NAMALWA (cell line): Measurements from ENCODE around the gene CAPS2.
A peak's percentile ranks its signal among the peaks of the same experiment; 100 is the strongest.

Experiments
- DNase-seq: peaks from one replicate; pipeline ENCODE4 v3.0.0-alpha.2; 2015; ENCODE audit warnings: low spot score

The CAPS2 gene

DNA sequence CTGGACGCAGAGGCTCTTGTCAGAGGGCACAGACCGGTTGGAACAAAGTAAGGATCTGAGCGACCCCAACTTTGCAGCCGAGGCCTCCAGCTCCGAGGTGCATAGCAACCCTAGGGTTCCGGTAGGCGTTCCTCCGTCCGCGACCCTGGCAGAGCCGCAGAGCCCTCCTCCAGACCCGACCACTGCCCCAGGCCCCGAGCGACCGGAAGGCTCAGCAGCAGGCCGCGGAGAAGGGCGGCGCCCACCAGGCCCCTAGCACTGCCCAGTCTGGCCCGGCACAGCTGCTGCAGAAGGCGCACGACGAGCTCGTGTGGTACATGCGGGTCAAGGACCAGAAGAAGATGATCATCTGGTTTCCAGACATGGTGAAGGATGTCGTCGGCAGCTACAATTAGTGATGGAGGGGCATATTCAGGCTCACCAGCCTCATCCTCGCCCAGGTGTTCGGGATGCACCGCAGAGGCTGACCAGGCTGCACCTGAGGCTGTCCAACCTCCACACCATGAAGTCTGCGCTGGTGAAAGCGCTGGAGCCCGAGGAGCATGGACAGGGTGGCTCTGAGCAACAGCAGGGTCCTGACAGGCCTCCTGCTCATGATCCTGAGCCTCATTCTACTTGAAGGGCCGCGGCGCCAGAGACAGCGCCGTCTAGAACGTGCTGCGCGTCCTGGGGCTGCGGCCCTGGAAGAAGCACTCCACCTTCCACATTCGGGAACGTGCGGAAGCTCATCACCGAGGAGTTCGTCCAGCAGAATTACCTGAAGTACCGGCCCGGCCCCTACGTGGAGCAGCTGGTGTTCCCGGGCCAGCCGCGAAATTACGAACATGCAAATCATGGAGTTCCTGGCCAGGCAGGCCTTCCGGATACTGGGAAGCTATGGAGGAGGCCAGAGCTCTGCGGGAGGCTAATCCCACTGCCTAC lies 24.5 kb downstream of the CAPS2 start:
- no peak for DNase-seq

DNA sequence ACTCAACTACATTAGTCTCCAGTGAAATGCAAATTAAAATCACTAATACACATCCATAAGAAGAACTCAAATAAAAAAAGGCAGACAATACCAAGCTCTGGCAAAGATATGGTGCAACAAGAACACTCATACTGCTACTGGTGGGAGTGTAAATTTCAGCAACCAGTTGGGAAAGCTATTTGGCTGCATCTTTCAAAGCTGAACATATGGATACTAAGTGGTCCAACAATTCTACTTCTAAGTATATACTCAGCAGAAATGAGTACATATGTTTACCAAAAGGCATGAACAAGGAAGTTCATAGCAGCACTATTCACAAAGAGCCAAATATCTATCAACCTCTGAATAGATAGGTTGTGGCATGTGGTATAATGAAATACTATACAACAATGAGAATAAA lies 27.3 kb downstream of the CAPS2 start:
- no peak for DNase-seq

DNA sequence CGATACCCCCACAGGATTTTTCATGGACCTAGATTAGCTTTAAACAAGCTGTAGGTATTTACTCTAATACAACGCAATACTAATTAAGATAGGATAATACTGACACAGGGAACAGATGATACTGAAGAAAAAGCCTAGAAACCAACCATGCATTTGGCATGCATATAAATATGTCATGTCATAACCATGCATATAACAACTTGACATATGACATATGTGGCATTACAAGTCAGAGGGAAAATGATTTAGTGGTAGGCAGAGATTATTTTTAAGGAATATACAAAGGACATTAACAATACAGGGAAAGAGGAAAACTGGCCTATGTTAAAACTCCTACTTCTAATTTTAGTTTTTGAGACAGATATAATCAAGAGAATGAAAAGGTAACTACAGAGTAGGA lies 27.9 kb downstream of the CAPS2 start:
- DNase-seq, result no peak

DNA sequence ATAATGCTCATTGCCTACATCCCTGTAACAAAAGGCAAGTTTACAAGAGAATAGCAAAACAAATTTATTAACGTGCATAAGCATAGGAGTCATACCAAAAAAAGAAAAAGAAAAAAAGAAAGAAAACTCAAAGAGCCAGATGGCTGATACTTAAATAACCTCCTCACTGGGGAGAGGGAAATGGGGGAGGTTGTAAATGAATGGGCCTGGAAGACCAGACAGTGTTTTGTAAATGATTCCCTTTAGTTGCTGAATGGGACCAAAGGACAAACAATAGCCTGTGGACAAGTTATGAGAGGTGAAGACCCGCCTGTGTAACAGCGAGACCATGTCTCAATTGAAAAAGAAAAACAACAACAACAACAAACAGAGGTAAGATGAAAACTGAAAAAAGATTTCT lies 35.3 kb downstream of the CAPS2 start:
- no peak for DNase-seq

DNA sequence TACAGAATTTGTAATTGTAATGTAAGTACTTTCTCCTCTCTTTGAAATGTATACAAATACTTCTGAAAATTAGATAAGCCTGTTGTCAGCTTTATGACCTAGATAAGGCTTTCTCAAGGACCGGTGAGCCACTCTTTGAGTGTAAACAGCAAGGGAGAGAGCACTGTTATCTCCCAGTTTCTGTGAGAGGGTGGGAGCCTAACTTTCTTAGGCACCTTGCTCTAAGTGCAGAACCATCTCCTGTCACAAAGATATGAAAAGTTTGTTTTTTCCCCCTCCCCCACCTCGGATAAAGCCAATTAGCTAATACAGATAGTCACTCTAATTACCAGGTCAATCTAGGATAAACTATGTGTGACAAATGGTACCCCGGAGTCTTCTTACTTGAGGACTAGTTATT lies 35.8 kb downstream of the CAPS2 start:
- DNase-seq, result no peak

DNA sequence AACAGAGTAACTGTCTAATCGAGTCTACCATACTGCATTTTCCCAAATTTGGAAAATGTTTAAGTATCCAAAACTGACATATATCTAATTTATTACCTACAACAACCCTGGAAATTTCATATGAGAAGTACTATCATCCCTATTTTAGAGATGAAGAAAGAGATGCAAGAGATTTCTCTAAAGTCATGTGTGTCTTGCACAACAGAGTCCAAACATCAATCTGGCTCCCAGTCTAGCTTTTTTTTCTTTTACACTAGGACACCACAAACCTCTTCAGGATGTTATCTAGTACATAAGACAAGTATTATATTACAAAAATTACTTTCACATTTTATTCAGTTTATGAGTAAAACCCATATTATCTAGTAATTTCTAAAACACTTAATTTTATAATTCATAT lies 39.1 kb downstream of the CAPS2 start:
- no peak for DNase-seq

DNA sequence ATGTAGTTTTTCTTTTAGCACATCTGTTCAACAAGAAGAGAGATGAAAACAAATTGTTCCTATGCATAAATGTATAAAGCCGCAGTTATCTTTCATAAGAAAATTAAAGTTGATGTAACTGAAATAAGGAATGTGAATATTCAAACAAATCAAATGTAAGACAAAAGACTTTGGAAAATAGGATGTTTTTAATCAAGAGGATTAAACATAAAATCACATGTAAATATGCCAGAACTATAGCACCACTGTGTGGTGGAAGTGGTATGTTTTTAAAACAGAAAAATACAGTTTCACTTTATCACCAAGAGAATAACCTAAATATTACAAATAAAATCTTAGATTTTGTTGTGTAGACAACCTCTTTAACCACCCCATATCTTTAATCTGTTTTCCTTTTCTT lies 40.4 kb downstream of the CAPS2 start:
- DNase-seq, result peak; percentile 13

DNA sequence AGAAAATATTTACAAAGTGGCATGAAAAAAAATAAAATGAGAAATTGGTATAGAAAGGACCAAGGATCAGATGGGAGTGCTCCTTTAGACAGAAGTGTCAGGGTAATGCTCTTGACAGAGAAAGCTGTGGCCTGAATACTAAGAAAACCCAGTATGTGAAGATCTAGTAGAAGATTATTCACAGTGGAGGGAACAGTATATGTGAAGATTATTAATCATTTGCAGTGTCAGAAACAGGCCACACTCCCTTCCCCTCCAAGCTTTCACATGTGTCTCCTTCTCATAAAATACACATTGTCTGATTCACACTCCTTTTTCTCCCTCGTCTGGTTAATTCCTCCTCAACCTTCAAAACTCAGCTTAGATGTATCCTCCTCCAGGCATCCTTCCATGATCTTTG lies 41.3 kb downstream of the CAPS2 start:
- DNase-seq, result no peak

DNA sequence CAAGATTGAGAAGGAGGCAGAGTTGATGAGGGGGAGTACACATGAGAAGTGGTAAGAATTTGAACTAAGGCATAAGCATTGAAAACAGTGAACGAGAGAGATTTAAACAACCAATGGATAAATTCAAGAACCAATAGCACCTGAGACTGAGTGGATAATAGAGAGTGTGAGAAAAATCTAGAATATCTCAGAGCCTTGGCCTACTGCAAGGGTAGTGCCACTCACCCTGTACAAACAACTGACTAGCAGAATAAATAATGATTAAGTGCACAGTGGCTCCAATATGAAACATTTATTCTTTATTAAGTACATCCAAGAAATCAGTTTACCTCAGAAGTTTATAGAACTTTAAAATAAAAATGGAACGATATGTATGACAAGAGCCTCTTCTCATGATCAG lies 54.4 kb downstream of the CAPS2 start:
- no peak for DNase-seq

DNA sequence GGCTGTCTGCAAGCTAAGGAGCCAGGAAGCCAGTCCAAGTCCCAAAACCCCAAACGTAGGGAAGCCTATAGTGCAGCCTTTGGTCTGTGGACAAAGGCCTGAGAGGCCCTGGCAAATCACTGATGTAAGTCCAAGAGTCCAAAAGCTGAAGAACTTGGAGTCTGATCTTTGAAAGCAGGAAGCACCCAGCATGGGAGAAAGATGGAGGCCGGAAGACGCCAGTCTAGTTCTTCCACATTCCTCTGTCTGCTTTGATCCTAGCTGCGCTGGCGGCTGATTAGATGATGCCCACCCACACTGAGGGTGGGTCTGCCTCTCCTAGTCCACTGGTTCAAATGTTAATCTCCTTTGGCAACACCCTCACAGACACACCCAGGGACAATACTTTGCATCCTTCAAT lies 58.5 kb downstream of the CAPS2 start:
- DNase-seq, result no peak

DNA sequence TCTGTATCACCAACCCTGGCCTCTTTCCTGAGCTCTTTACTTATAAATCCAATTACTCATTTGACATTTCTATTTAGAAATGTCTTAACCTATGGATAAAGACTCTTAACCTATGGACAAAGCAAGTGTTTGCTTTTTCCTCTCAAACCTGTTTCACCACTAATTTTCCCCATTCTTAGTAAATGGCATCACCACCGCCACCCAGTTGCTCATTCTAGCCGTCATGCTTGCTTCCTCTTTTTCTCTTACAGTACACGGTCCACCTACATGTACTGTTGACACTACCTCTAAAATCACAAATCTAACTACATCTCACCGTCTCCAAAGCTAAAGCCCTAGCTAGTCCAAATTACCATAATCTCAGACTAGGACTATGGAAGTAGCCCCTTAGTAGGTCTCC lies 60.0 kb downstream of the CAPS2 start:
- no peak for DNase-seq

DNA sequence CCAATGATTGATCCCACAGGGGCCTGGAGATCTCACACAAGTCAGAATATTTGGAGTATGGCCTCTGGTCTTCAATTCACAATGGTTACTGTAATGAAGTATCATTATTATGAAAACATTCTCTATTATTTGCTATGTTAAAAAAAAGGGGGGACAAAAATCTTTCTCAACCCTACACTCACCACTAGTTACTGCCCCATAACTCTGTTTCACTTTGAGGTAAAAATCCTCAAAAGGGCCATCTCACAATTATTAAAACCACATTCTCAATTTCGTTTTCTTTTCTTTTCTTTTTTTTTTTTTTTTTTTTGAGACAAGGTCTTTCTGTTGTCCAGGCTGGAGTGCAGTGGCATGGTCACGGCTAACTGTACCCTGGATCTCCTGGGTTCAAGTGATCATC lies 60.9 kb downstream of the CAPS2 start:
- no peak for DNase-seq

DNA sequence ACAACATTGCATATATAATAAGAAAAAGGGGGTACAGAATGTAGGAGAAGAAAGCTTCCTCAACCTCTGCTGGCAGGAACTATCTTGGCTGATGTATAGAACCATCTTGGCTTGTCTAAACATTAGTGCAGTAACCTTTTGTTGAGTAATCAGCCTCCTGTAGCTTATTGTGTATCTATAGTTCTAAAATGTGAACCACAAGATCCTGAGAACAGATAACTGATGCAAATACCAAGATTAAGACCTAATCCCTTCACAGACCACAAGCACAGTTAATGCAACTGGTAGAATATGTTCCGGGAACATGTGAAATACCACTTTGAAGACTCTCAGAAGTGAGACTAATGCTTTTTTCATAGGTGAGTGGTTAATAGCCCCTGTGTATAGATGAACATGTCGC lies 69.8 kb downstream of the CAPS2 start:
- DNase-seq, result no peak

DNA sequence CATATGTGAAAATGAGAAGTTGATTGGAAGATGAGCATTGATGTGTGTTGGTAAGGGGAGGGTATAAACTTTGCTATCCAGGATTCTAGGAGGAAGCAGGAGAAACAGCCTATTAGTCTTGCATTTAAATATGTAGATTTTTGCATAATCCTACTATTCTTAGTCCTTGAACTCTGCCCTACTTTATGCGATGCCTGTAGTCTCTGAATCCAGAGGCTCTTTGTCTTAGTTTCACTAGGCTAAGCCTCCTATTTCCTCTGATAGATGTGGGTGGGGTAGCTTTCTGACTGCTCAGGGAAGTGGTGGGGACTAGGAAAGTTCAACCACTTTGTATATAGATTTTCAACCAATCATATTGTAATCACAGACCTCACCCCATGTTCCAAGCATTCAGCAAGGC lies 71.0 kb downstream of the CAPS2 start:
- no peak for DNase-seq

DNA sequence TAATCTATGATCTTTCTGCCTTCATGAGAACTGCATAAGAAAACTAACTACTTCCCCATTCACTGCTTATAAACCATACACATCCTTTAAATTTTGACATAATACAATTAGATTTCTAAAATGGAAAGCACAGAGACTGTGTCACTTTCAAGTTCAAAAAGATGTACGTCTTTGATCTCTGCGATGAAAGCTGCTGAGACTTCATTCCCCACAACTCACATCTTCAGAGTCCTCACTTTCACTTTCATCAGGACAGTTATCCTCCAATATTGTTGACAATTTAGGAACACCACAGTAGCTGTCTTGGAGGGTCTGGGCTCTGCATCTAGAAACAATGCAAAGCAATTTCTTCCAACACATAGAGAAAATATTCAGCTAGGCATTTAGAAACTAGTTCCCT lies 72.6 kb downstream of the CAPS2 start:
- no peak for DNase-seq

DNA sequence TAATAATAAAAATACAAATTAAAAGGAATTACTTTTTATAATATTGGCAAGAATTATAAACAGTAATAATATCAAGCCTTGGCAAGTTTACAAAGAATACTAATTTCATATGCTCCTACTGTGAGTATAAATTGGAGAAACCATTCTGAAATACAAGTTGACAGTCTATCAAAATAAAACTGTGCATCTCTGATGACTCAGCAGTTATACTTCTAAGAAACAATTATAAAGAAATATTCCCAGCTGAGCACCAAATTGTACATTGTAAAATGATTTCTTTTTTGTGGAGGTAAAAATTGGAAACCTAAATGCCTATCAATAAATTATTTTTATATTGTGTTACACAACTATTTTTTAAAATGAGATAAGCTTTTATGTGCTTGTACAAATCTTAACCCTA lies 85.0 kb downstream of the CAPS2 start:
- DNase-seq, result no peak

DNA sequence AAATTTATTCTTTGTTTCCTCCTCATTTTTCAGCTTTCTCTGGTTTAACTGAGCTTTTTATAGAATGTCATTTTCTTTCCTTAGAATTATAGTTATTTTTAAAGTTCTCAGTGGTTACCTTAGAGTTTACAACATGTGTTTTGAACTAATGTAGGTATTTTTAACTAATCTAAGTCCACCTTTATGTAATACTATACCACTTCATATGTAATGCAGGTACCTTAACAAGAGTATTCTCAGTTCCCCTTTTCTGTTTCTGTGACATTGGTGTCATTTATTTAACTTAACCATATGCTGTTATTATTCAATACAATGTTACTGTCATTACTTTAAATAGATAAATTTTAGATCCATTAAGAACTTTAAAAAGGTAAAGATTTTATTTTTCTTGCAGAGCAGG lies 90.1 kb downstream of the CAPS2 start:
- DNase-seq, result no peak

DNA sequence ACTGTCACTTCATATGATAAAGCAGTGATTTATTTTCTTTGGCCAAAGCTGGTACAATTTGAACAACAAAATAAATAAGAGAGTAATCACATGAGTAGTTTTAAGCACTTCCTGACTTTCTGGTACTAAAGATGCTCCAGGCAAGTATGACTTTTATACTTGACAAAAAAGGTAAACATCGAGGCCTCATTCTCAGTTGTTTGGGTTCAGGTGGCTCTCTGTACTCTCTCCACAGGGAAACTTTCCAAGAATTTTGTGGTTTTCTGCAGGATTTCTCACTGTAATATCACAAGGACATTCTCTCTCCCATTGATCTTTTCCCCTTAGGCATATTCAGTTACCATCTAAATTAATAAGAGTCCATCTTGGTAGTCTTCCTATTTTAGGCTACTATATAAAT lies 93.9 kb downstream of the CAPS2 start:
- no peak for DNase-seq

DNA sequence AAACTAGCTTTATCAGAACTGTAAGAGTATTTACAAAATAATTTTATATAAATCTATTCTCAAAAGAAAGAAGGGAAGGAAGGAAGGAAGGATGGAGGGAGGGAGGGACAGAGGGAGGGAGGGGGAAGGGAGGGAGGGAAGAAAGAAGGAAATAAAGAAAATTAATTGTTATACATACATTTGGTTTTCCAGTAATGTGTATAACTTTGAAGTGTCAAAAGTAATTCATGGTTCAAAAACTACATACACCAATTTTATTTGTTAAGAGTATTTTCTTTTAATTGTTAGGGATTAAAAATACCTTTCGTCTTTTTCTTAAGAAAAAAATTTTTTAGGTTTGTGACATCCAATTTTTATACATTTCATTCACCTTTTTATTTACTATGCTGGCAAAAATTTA lies 103.0 kb downstream of the CAPS2 start:
- DNase-seq, result no peak
